Duodenal mucosa (tissue), 2 donors: ENCODE results near the gene FGFBP2.
A peak's percentile ranks its signal among the peaks of the same experiment; 100 is the strongest.

Experiments
- H3K27ac ChIP-seq: one replicate; pipeline ENCODE4 v1.7.0; 2013; ENCODE audit warnings: low read depth, low read length
- H3K27me3 ChIP-seq, 2 donors: one replicate each; pipeline ENCODE4 v1.7.0; 2013; ENCODE audit warnings: low read length in 2 of 2, control low read depth in 1 of 2; ENCODE audit not compliant: insufficient read depth in 2 of 2, control insufficient read depth in 1 of 2
- H3K36me3 ChIP-seq, 2 donors: one replicate each; pipeline ENCODE4 v1.7.0; 2013; ENCODE audit warnings: low read length in 2 of 2, control low read depth in 1 of 2; ENCODE audit not compliant: insufficient read depth in 2 of 2, control insufficient read depth in 1 of 2
- H3K4me1 ChIP-seq, 2 donors: one replicate each; pipeline ENCODE4 v1.7.0; 2013; ENCODE audit warnings: low read length in 2 of 2, control low read depth in 1 of 2; ENCODE audit not compliant: insufficient read depth in 2 of 2, control insufficient read depth in 1 of 2
- H3K4me3 ChIP-seq, 2 donors: one replicate each; pipeline ENCODE4 v1.7.0; 2013; ENCODE audit warnings: low read length in 2 of 2, low read depth in 1 of 2
- H3K9ac ChIP-seq, 2 donors: one replicate each; pipeline ENCODE4 v1.7.0; 2013; ENCODE audit warnings: low read length in 2 of 2, low read depth in 1 of 2
- H3K9me3 ChIP-seq, 2 donors: one replicate each; pipeline ENCODE4 v1.7.0; 2013; ENCODE audit warnings: low read length in 2 of 2, control low read depth in 1 of 2; ENCODE audit not compliant: control insufficient read depth in 1 of 2

The FGFBP2 gene

DNA sequence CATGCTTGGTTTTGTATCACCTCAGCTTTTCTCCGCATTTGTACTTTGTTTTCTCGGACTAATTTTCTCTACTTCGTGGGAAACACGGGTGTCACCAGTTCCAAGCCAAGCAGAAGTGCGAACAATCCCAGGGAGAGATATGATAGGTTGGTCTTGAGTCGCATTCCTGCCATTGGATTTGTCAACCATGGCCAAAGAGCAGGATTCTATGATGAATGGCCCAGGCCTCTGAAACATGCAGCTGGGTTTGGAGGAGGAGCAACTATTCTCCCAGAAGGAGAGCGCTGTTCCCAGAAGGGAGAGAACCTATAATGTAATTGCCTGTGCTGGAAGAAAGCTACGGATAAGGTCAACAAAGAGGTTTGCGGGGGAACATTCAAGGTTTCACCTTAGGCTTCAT, 14.1 kb downstream of the FGFBP2 start:
- Histone ChIP-seq H3K9ac (no peak overlapping the region), H3K27ac (no peak overlapping the region), H3K36me3 (no peaks in the 10 kb centered on the region), H3K9me3 (peaks cover 0 to 2% of the 10 kb centered on the region in 2 donors), H3K4me1 (no peaks in the 10 kb centered on the region), H3K27me3 (no peaks in the 10 kb centered on the region), H3K4me3 (no peak overlapping the region)

DNA sequence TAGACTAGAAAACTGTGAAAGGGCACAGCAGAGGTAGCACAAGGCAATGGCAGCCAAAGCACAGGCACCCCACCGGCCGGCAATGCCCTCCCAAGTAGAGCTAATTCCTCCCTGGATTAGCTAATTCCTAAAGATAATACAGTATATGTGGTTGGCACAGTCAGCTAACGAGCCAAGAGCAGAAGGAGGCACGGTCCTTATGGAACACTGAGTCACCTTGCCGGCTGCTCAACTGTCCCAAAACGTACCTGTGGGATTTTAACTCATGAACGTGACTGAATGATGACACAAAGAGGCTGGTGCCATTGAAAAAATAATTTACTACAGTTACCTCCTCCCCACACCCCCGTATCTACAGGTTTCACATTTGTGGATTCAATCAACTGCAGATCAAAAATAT, 15.3 kb downstream of the FGFBP2 start:
- H3K9me3 ChIP-seq: no peaks in the 10 kb centered on the region
- H3K4me3 ChIP-seq: no peak overlapping the region
- no peaks in the 10 kb centered on the region for H3K36me3 ChIP-seq
- no peaks in the 10 kb centered on the region for H3K27me3 ChIP-seq
- H3K4me1 ChIP-seq: no peaks in the 10 kb centered on the region
- H3K27ac ChIP-seq: no peak overlapping the region
- H3K9ac ChIP-seq: no peak overlapping the region

DNA sequence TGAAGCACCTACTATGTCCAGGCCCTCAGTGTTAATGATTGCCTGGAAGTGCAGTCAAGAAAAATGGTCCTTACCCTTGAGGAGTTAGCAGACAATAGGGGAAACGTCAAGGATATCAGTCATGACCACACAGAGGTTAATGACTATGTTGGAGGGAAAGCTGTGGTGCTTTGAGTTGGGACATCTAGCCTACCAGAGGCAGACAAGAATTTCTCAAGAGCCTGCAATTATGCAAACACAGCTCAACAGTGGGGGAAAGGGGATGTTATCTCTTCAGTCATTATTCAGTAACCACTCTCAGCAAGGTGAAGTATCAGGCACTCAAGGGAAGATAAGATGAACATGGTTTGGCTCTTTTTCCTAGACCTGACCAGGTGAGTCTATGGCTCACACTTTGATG, 17.5 kb downstream of the FGFBP2 start:
- Histone ChIP-seq H3K9ac (no peak overlapping the region), H3K27ac (no peak overlapping the region), H3K36me3 (no peaks in the 10 kb centered on the region), H3K4me1 (no peaks in the 10 kb centered on the region), H3K27me3 (no peaks in the 10 kb centered on the region), H3K9me3 (no peaks in the 10 kb centered on the region), H3K4me3 (no peak overlapping the region)

DNA sequence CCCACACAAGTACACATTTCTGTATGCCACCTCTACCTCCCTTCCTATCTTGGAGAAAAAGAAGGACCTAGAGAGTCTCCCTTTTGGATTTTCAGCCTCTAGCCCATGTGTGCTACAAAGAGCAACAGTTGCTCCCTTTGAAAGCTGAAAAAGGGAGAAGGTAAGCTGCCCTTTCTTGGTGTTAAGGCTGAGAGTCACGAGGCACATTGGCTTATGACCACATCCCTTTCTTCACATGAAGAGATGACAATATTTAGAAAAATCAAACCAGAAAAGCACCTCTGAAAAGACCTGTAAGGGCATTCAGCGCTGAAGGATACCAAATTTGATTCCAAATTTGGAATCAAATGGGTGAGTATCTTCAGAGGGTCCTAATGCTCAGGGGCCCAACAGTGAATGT, 18.1 kb downstream of the FGFBP2 start:
- Histone ChIP-seq H3K27me3 (no peaks in the 10 kb centered on the region), H3K9me3 (no peaks in the 10 kb centered on the region), H3K4me3 (no peak overlapping the region), H3K27ac (no peak overlapping the region), H3K9ac (no peak overlapping the region), H3K36me3 (no peaks in the 10 kb centered on the region), H3K4me1 (no peaks in the 10 kb centered on the region)

DNA sequence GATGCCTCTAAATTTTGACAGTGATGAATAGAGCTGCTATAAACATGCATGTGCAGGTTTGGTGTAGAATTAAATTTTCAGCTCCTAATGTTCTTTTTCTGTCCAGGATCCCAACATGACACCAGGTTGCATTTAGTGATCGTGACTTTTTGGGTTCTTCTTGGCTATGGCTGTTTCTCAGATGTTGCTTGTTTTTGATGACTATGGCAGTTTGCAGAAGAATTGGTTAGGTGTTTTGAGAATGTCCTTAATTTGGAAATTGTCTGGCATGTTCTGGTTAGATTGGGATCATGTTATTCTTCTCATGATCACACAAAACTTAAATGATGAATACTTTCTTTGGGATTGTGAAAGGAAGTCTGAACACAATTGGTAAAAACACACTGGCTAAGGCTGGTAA, 20.7 kb downstream of the FGFBP2 start:
- Histone ChIP-seq H3K9ac (no peak overlapping the region), H3K27me3 (no peaks in the 10 kb centered on the region), H3K4me3 (no peak overlapping the region), H3K9me3 (no peaks in the 10 kb centered on the region), H3K27ac (no peak overlapping the region), H3K4me1 (peaks cover 4 to 13% of the 10 kb centered on the region in 2 donors), H3K36me3 (no peaks in the 10 kb centered on the region)

DNA sequence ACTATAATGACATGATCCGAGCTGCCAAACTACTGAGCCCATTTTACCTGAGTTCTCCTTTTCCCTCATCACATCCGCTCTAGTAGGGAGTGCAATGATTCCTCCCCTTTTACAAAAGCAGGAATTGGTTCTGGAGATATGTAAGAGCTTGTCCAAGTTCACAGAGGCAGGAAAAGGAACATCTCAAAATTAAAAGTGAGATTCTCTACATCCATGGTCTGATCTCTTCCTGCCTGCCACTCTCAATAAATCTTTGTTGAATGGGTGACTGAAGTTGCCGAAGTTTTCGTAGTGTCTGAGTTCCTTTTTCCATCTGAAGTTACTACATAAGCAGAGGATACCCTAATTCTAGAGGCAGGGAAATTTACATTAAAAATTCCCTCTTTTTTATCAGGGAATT, 24.3 kb downstream of the FGFBP2 start, which contains the start of gene FGFBP1:
FGFBP1 (minus strand) TSS at position 101 of the 400 bp plus-strand sequence. CDS start 2,108 bp downstream, outside the sequence.
- H3K4me1 ChIP-seq: peaks cover 4 to 13% of the 10 kb centered on the region in 2 donors
- no peak within 1 kb of the TSS for H3K4me3 ChIP-seq
- H3K27ac ChIP-seq: no peak within 1 kb of the TSS
- H3K27me3 ChIP-seq: no peaks in the 10 kb centered on the region
- H3K9ac ChIP-seq: peak within 1 kb of the TSS in 1 of 2 donors; percentile 28
- no peaks in the 10 kb centered on the region for H3K36me3 ChIP-seq
- H3K9me3 ChIP-seq: no peaks in the 10 kb centered on the region

DNA sequence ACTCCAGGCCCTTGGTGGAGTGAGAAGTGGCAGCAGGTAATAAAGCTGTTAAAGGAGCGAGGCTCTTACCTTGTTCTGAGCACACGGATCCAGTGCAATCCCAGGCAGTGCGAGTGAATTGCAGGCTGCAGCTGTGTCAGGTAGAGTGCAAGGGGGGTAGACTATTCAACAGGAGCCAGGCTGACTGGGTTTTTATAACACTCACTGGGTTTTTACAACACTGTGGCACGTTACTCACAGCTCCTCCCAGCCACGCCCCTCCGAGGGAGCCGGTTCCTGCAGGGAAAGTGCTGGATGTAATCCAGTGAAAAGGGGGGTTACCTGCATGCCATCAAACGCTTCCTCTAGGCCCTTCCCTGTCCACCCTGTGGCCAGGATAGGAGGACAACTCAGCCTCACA, 24.8 kb downstream of the FGFBP2 start:
- Histone ChIP-seq H3K9ac (peak overlapping the region in 1 of 2 donors; percentile 28), H3K27me3 (no peaks in the 10 kb centered on the region), H3K9me3 (no peaks in the 10 kb centered on the region), H3K27ac (no peak overlapping the region), H3K4me1 (peaks cover 4 to 13% of the 10 kb centered on the region in 2 donors), H3K4me3 (no peak overlapping the region), H3K36me3 (no peaks in the 10 kb centered on the region)

DNA sequence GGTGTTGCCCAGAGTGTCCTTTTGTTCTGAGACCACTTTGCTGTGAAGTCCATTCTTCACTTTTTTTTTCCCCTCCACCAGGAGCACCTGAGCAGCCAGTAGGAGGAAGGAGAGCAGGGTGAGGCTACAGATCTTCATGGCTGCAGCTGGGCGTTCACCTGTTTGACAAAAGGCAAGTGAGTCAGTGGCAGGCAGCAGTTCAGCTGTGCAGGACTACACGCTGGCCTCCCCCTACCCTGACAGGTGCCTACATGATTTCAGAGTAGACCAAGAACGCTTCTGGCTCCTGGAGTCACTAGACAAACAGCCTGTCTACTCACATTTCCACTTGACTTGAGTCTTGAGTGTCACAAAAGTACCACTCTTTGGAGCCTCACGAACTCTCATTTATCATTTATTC, 26.5 kb downstream of the FGFBP2 start:
- Histone ChIP-seq H3K36me3 (no peaks in the 10 kb centered on the region), H3K9ac (no peak overlapping the region), H3K27ac (no peak overlapping the region), H3K27me3 (no peaks in the 10 kb centered on the region), H3K4me3 (no peak overlapping the region), H3K4me1 (peaks cover 4 to 13% of the 10 kb centered on the region in 2 donors), H3K9me3 (no peaks in the 10 kb centered on the region)

DNA sequence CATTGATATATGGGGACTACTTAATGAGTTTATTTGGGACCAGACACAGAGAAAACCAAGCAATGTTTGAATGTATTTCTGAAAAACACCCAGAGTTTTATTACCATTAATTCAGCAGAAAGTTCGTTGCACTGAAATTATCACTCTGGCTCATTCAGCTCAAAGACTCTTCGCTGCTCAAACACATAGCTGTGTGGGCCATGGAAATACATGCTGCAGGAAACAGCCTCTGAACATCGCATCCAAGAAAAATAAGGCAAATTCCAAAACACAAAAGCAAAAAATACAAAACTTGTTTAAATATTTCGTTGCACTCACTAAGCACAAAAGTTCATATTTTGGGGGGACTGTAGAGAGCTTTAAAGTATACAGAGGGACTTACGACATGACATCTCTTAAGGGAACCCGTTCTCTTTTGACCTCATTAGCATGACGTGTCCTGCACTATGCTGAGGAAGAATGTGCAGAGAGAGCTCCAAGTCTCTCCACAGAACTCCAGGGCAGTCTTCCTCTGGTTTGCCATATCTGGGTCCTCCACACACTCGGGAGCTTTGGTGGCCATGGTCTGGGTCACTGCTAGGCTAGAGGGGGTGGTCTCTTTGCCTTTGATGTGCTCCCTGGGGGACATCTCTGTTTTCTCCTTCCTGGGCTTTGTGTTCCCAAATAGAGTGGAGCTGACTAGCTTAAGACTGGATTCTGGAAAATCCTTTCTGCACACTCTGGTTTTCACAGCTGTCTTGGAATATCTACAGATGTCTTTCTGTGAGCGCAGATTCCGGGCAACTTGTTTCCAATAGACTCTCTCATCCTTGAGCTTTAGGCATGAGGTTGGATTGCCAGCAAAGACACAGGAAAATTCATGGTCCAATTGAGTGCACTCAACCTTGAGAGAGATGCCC, 27.2 kb downstream of the FGFBP2 start:
- Histone ChIP-seq H3K4me3 (no peak overlapping the region), H3K4me1 (peaks cover 4 to 13% of the 10 kb centered on the region in 2 donors), H3K27me3 (no peaks in the 10 kb centered on the region), H3K36me3 (no peaks in the 10 kb centered on the region), H3K9ac (no peak overlapping the region), H3K27ac (no peak overlapping the region), H3K9me3 (no peaks in the 10 kb centered on the region)

DNA sequence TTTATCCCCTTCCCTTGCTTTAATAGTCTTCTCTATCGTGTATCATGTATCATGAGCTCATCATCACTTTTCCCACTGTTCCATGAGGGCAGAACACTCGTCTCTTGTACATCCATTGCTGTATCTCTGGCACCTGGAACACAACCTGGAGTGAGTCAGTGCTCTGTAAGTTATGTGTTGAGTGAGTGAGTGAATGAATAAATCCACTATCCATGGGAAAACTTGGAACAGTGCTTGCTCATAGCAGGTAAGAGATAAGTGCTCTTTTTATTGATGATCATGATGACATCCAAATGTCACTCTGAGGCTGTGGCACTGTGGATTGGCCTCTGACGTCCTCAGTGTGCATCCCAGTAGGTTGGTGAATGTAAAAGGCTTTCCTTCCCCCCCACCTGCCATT, 28.7 kb downstream of the FGFBP2 start:
- Histone ChIP-seq H3K27me3 (no peaks in the 10 kb centered on the region), H3K9me3 (no peaks in the 10 kb centered on the region), H3K4me1 (peaks cover 4 to 13% of the 10 kb centered on the region in 2 donors), H3K4me3 (no peak overlapping the region), H3K36me3 (no peaks in the 10 kb centered on the region), H3K27ac (no peak overlapping the region), H3K9ac (no peak overlapping the region)
